Measurements from ENCODE around the gene DPEP2NB. TPM values are rescaled to one million over a fixed set of nuclear protein-coding genes. Genes with fewer than 3 reads are reported as not detected.

Gene DPEP2NB, protein sequence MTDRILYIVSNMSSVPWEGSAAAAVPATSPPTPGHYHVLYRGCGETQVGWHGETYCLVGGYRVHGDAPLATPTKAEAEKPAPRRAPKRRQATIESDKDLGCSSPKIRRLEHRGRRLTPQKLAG
- not detected for polyA plus RNA-seq (2012; ENCODE audit: insufficient read length, low read depth)

DNA sequence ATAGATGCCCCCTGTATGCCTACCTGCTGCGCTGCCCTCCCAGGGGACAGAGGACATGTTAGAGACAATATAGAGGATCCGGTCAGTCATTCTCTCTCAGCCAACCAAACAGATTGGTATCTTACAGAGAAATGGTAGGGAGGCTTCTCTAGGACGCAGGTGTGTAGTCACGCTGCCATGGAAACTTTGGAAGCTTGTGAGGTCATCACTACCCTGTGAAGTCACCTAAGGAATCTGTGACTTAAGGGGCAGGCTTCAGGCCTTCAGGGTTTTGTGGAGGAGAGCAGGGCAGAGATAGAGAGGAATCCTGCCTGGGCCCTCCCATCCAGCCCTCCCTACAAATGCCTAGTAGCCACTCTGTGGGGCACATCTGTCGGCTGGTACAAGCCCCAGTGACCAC lies at the start of gene DPEP2NB:
DPEP2NB (minus strand) TSS at position 231 of the 400 bp plus-strand sequence; CDS start at position 90, 141 bp downstream.
- TF ChIP-seq, protein P1, sequence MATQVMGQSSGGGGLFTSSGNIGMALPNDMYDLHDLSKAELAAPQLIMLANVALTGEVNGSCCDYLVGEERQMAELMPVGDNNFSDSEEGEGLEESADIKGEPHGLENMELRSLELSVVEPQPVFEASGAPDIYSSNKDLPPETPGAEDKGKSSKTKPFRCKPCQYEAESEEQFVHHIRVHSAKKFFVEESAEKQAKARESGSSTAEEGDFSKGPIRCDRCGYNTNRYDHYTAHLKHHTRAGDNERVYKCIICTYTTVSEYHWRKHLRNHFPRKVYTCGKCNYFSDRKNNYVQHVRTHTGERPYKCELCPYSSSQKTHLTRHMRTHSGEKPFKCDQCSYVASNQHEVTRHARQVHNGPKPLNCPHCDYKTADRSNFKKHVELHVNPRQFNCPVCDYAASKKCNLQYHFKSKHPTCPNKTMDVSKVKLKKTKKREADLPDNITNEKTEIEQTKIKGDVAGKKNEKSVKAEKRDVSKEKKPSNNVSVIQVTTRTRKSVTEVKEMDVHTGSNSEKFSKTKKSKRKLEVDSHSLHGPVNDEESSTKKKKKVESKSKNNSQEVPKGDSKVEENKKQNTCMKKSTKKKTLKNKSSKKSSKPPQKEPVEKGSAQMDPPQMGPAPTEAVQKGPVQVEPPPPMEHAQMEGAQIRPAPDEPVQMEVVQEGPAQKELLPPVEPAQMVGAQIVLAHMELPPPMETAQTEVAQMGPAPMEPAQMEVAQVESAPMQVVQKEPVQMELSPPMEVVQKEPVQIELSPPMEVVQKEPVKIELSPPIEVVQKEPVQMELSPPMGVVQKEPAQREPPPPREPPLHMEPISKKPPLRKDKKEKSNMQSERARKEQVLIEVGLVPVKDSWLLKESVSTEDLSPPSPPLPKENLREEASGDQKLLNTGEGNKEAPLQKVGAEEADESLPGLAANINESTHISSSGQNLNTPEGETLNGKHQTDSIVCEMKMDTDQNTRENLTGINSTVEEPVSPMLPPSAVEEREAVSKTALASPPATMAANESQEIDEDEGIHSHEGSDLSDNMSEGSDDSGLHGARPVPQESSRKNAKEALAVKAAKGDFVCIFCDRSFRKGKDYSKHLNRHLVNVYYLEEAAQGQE (IDR thresholded peaks at IDR 0.05; ENCODE audit: insufficient read depth in 1 of 2, low read depth in 2 of 2, low read length in 2 of 2), result no peak
- TF ChIP-seq TAF1 (IDR thresholded peaks at IDR 0.05; ENCODE audit: borderline replicate concordance, insufficient read depth, low read length) (no peak), SIN3A (IDR thresholded peaks at IDR 0.05; ENCODE audit: borderline replicate concordance, insufficient read depth, low read length) (no peak), FOXP2 (optimal IDR thresholded peaks at IDR 0.05; ENCODE audit: borderline replicate concordance, extremely low read depth, extremely low read length, insufficient read depth) (no peak), POLR2AphosphoS5 (IDR thresholded peaks at IDR 0.05; ENCODE audit: low read depth, low read length) (no peak)

DNA sequence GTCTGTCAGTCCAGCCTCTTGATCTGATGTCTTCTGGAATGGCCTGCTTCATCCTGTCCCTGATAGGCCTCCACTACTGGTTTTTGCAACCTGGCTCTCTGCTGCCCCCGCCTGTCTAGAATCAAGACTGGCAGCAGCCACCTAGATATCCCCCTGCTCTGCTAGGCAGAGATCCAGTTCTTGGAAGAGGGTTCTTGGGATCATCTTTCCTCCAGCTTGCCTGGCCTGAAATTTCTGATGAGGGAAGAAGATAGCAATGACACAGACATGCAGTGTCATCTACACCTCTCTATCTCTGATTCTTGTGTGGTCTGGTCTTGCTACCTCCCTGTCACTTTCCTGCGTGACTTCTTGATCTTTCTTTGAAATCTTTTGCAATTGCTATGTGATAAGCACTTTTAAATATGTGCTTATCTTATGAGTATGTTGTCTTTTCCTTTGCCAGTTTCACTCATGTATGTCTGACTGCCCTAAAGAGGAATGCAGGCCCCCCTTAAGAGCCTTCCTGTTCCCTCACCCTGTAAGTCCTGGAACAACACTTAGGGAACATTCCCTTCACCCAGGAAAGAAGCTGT lies 49.2 kb upstream of the DPEP2NB start:
- no peak for TF ChIP-seq POLR2AphosphoS5 (IDR thresholded peaks at IDR 0.05; ENCODE audit: low read depth, low read length)
- TF ChIP-seq FOXP2 (optimal IDR thresholded peaks at IDR 0.05; ENCODE audit: borderline replicate concordance, extremely low read depth, extremely low read length, insufficient read depth), result peak; percentile 20

DNA sequence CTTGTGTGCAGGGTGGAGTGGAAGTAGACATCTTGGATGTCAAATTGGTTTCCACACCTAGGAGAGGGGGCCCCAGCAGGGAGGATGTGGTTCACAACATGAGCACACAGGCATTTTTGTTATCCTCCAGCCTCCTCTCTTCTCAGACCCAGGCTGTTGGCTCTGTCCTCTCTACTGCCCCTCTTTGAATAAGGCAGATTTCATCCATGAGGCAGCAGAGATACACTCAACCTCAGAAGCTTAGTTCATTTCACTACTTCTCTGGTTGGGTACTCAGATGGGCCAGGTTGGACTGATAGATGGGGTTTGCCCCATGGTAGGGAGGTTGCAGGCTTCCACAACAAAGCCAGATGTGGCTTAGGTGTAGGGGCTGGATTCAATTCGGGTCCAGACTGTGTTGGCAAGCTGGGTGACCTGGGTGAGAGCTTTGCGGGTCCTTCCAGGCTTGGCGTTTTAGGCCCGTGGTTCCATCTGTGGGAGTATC lies 47.2 kb upstream of the DPEP2NB start:
- TF ChIP-seq POLR2AphosphoS5 (IDR thresholded peaks at IDR 0.05; ENCODE audit: low read depth, low read length) (no peak), SIN3A (IDR thresholded peaks at IDR 0.05; ENCODE audit: borderline replicate concordance, insufficient read depth, low read length) (no peak), TAF1 (IDR thresholded peaks at IDR 0.05; ENCODE audit: borderline replicate concordance, insufficient read depth, low read length) (no peak)

DNA sequence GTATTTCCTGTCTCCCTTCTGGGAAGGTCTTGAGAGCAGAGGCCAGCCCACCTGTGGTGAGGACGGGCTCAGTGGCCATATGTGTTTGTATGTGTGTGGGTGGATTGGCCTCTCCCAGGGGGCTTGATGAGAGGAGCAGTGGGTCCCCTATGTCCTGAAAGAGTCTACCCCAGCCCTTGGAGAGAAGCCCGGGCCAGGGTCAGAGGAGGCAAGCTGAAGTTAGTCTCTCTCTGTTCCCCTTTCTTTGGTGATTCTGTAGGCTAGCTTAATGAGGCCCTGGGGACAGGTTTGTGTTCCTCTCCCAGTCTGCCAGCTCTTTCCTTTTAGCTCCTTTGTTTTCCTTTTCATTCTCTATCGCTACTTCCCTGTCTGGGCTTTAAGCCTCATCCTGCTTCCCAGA lies 45.7 kb upstream of the DPEP2NB start:
- TF ChIP-seq FOXP2 (optimal IDR thresholded peaks at IDR 0.05; ENCODE audit: borderline replicate concordance, extremely low read depth, extremely low read length, insufficient read depth) (no peak), TAF1 (IDR thresholded peaks at IDR 0.05; ENCODE audit: borderline replicate concordance, insufficient read depth, low read length) (no peak), POLR2AphosphoS5 (IDR thresholded peaks at IDR 0.05; ENCODE audit: low read depth, low read length) (no peak), SIN3A (IDR thresholded peaks at IDR 0.05; ENCODE audit: borderline replicate concordance, insufficient read depth, low read length) (no peak)
- TF ChIP-seq, protein P1 (IDR thresholded peaks at IDR 0.05; ENCODE audit: insufficient read depth in 1 of 2, low read depth in 2 of 2, low read length in 2 of 2), result no peak

DNA sequence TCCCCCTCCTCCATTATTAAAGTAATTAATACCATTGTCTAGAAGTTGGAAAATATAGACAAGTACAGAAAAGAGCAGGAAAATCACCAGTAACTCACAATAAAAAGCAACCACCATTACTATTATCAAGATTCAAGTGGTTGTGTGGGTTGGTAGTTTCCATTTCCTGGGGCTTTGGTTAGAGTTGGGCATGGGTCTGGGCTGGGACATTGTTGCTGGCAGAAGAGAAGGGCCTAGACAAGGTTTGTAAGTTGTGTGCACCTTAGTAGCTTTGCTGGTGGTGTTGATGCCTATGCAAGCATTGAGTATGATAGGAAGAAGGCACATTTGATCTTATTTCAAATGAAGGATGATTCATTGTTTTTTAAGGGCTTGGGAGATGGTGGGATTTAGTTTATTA lies 44.1 kb upstream of the DPEP2NB start:
- TF ChIP-seq TAF1 (IDR thresholded peaks at IDR 0.05; ENCODE audit: borderline replicate concordance, insufficient read depth, low read length) (no peak), POLR2AphosphoS5 (IDR thresholded peaks at IDR 0.05; ENCODE audit: low read depth, low read length) (no peak), FOXP2 (optimal IDR thresholded peaks at IDR 0.05; ENCODE audit: borderline replicate concordance, extremely low read depth, extremely low read length, insufficient read depth) (no peak)

DNA sequence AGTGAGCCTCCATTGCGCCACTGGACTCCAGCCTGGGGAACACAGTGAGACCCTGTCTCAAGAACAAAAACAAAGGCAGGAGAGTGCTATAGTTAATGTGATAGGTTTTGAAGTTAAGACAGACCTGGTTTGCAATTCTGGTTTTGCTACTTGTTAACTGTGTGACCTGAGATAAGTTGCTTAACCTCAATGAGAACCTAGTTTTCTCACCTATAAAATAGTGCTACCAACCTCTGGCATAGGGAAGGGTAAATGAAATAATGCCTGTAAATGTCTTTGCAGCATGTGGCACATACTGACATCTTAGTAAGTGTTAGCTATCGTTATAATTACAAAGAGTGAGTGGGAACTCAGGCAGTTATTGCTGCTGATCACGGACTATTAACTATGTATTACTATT lies 39.7 kb upstream of the DPEP2NB start:
- TF ChIP-seq FOXP2 (optimal IDR thresholded peaks at IDR 0.05; ENCODE audit: borderline replicate concordance, extremely low read depth, extremely low read length, insufficient read depth) (no peak), SIN3A (IDR thresholded peaks at IDR 0.05; ENCODE audit: borderline replicate concordance, insufficient read depth, low read length) (no peak), POLR2AphosphoS5 (IDR thresholded peaks at IDR 0.05; ENCODE audit: low read depth, low read length) (no peak), TAF1 (IDR thresholded peaks at IDR 0.05; ENCODE audit: borderline replicate concordance, insufficient read depth, low read length) (no peak)
- TF ChIP-seq, protein P1 (IDR thresholded peaks at IDR 0.05; ENCODE audit: insufficient read depth in 1 of 2, low read depth in 2 of 2, low read length in 2 of 2), result no peak
